ENCODE measurements around the gene MSMP. TPM values are rescaled to one million over a fixed set of nuclear protein-coding genes. Genes with fewer than 3 reads are reported as not detected.

MSMP gene
- total and polyA plus RNA-seq, 8 donors, result 1.1 to 1.2 TPM; not detected in 6

DNA sequence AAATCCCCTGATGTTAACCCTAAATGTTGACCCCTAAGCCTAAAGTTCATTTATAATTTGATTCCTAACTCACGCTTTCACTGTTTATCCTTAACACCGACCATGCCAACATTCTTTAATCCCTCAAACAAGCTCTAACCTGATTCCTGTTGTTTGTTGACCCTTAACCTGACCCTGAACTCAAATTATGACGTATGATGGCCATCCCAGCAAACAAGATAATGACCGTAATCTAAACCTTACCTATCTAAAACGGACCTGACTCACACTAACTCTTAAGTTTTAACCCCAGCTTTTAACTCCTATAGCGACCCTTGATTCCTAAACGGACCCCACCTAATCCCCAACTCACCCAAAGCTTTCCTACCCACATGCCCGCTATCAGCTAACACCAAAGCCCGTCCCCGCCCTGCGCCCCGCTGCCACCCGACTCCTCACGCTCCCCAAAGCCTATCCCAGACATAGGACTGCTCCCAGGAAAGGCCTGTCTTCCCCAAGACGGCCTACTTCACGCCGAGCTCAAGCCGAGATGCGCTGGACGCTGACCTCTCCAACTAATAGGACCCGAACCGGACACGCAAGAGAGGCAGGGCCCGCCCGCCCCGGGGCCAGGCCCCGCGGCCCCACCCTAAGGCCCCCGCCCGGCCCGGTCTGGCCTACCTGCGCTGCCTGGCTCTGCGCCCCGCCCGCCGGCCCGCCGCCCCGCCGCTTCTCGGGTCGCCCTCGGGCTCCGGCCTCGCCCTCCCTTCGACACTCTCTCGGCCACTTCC lies 22.5 kb downstream of the MSMP start:
- Histone ChIP-seq H3K27ac (peak overlapping the region; percentile 96 to 97), H3K27me3 (no peaks in the 10 kb centered on the region), H3K4me3 (peak overlapping the region; percentile 80 to 83), H3K36me3 (peaks cover 0 to 32% of the 10 kb centered on the region in 2 donors), H3K9me3 (no peaks in the 10 kb centered on the region), H3K4me1 (peaks cover 52 to 70% of the 10 kb centered on the region in 2 donors)
- DNase-seq, result peak in 1 of 4 donors; percentile 32
- intact Hi-C loops (cut with DNase I), result no loop called here
- ATAC-seq, result no peak
- TF ChIP-seq, protein P1, sequence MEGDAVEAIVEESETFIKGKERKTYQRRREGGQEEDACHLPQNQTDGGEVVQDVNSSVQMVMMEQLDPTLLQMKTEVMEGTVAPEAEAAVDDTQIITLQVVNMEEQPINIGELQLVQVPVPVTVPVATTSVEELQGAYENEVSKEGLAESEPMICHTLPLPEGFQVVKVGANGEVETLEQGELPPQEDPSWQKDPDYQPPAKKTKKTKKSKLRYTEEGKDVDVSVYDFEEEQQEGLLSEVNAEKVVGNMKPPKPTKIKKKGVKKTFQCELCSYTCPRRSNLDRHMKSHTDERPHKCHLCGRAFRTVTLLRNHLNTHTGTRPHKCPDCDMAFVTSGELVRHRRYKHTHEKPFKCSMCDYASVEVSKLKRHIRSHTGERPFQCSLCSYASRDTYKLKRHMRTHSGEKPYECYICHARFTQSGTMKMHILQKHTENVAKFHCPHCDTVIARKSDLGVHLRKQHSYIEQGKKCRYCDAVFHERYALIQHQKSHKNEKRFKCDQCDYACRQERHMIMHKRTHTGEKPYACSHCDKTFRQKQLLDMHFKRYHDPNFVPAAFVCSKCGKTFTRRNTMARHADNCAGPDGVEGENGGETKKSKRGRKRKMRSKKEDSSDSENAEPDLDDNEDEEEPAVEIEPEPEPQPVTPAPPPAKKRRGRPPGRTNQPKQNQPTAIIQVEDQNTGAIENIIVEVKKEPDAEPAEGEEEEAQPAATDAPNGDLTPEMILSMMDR (IDR thresholded peaks at IDR 0.05), result no peak

- no peak for ATAC-seq
- no peaks in the 10 kb centered on the region for H3K27me3 ChIP-seq
- TF ChIP-seq, protein P1 (IDR thresholded peaks at IDR 0.05), result no peak
- H3K36me3 ChIP-seq, result peaks cover 0 to 32% of the 10 kb centered on the region in 2 donors
- no peak for DNase-seq
- intact Hi-C loops (cut with DNase I), result no loop called here
- H3K27ac ChIP-seq, result peak overlapping the region; percentile 96 to 97
- peaks cover 59 to 69% of the 10 kb centered on the region in 2 donors for H3K4me1 ChIP-seq
- H3K4me3 ChIP-seq, result peak overlapping the region; percentile 80 to 83
- H3K9me3 ChIP-seq, result no peaks in the 10 kb centered on the region
These were observed 23.6 kb downstream of the MSMP start for GRCh38 chr9:35730486-35730854.

DNA sequence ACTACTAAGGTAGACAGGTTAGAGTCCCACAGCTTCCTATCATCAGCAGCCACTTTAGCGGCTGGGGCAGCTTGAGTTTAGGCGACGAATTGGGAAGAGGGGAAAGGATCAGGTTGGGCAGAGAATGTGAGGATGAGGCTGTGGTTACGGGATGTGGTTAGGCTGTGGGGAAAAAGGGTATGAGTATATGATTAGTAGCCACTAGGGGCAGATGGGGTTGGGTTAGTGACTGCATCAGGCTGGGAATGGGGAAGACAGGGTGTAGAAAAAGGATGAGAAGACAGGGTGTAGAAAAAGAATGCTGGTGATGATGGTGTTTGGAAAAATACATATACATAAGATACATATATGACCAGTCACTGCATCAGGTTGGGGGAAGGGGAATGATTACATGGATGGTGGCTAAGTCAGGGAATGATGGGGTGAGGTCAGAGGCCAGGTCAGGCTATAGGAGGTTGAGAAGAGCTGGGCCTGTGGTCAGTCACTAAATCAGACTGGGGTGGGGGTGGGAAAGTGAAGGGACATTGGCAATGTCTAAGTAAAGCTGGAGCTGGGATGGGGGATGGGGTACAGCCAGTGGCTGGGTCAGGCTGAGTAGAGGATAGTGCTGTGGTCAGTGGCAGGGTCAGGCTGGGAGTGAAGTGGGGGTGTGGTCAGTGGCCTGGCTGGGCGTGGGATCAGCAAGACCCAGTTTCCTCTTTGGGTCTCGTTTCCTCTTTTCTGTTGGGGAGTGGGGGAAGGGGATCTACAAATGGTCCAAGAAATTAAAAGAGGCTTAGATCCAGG lies 24.2 kb downstream of the MSMP start:
- TF ChIP-seq, protein P1 (IDR thresholded peaks at IDR 0.05), result peak; percentile 36 to 58
- ATAC-seq (no peak), DNase-seq (peak in 3 of 4 donors; percentile 52 to 93 (median 87))
- Histone ChIP-seq H3K36me3 (peaks cover 0 to 32% of the 10 kb centered on the region in 2 donors), H3K27me3 (no peaks in the 10 kb centered on the region), H3K9me3 (no peaks in the 10 kb centered on the region), H3K27ac (peak overlapping the region; percentile 96 to 97), H3K4me1 (peaks cover 59 to 71% of the 10 kb centered on the region in 2 donors), H3K4me3 (peak overlapping the region; percentile 18 to 83)
- intact Hi-C loops (cut with DNase I), result loop anchor here in 1 of 2 donors (10.0 kb wide), 1 partner anchor 65 kb away; the partner anchor contains the start of gene ARHGEF39

DNA sequence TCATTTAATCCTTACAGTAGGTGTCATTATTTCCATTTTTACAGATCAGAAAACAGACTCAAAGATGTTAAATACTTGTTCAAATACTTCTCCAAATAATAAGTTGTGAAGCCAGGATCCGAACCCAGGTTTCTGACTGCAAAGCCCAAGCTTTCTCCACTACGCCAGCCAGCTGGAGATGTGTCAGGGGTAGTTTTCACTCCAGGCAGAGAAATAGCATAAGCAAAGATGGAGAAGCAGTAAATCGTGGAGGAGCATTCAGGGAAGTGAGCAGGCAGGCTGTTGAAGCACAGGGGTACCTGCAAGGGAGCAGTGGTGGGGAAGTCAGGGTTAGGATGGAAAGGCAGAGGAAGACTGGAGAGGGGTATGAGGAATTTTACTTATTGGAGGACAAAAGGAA lies 25.0 kb downstream of the MSMP start:
- DNase-seq, result no peak
- Histone ChIP-seq H3K27ac (peak overlapping the region; percentile 73 to 97), H3K36me3 (peaks cover 0 to 32% of the 10 kb centered on the region in 2 donors), H3K4me1 (peaks cover 59 to 69% of the 10 kb centered on the region in 2 donors), H3K27me3 (no peaks in the 10 kb centered on the region), H3K9me3 (no peaks in the 10 kb centered on the region), H3K4me3 (peak overlapping the region; percentile 18 to 83)
- intact Hi-C loops (cut with DNase I), result loop anchor here in 1 of 2 donors (10.0 kb wide), 1 partner anchor 64 kb away; the partner anchor contains the start of gene ARHGEF39
- TF ChIP-seq, protein P1 (IDR thresholded peaks at IDR 0.05), result no peak
- no peak for ATAC-seq
